Fibroblast of skin of abdomen (primary cell): ENCODE data around the gene AMPD3. TPM values are rescaled to one million over a fixed set of nuclear protein-coding genes. Genes with fewer than 3 reads are reported as not detected.
"Not testable (repeated sequence)": the region's sequence is repeated elsewhere in the genome, so short reads cannot be mapped to it uniquely, and the experiment has no call there.

Experiments used
- DNase-seq: peaks from one replicate; pipeline ENCODE4 v3.0.0-alpha.2; 2013
- polyA plus RNA-seq, 2 experiments: library from polyadenylated mRNA; unstranded; fragments of 120-200 nt; gene quantifications; one replicate each; pipeline ENCODE4 v1.2.1, GENCODE V29; 2013; ENCODE audit not compliant: insufficient read length in 2 of 2

Gene AMPD3
- polyA plus RNA-seq (2013, experiment 1 of 2; ENCODE audit: insufficient read length), result 1.7 TPM
- polyA plus RNA-seq (2013, experiment 2 of 2; ENCODE audit: insufficient read length), result 2.1 TPM

DNA sequence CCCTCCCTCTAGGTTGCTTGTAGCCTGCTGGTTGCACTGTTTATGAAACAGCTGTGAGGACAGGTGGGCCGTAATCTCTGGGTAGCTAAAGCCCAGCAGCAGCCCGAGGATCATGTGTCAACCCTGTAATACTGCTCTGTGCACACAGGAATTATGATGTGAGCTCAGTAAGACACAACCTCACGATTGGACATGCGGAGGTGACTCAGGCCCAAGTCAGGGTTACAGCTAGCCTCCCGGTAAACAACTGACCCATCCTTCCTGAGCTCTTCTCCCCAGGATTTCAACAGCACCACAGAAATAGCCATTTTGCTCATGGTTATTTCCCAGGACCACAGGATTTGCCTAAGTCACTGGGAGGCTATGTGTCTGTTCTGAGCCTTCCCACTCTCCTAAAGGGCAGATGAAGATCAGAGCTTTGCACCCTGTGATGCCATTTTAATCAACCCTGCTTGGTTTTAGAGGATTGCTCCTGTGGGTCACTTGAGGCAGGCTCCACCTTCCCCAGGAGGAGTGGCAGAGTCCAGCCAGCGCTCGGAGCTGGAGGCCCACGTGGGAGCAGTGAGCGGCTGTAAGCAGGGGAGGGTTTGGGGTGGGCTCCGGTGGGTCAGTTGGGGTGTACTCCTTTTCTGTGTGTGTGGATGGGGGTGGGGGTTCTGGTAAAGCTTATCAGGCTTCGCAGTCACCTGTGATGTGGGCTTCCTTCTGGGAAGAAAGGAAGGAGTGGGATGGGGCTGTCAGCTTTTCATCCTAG, at the start of gene AMPD3:
AMPD3 (plus strand) TSS at position 387 of the 754 bp plus-strand sequence. CDS start 6,256 bp downstream, outside the sequence.
- DNase-seq, result peak; percentile 69

DNA sequence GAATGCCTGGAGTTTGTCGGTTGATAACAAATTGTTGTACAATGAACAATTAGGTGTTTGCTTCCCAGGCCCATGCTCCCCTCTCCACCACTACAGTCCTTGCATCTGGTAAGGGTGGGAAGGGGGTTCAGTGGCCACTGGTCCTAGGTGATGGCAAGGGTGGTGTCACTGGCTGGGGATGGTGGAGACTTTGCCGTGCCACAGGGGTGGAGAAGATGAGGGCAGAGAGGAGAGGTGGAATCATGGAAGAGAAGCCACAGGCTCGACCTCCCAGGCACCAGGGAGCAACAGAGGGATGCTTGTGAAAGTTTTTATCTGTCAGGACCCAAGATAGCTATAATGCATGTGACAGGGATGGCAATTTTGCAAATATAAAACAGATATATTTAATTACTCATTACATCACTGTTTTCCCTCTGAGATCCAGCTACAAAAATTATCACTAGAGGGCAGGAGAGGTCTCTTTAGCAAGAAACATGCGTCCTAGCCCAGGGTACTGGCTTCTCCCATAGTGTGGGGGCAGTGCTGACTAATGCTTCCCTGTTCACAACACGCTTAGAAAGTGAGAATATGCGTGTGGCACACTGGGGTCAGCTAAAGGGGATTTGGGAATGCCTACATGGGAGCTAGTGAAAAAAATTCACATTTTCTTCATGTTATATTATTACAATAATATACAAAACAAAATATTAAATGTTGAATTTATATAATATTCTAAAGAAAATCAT, 49.0 kb upstream of the AMPD3 start:
- peak; percentile 88 for DNase-seq

DNA sequence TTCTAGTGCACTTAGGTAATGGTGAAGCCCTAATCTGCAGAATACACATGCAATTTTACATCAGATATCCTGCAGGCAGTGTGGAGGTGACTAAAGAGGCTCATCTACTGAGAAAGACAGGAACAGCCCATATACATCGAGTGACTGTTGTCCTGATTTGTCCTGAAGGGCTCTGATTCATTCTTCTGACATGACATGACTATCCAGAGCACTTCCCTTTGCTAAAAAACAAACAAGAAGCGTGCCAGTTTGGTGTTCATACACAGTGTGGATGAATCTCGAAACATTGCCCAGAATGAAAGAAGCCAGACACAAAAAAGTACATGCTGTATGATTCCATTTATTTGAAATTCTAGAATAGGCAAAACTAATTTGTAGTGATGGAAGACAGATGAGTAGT, 48.0 kb upstream of the AMPD3 start:
- DNase-seq, result peak; percentile 44

DNA sequence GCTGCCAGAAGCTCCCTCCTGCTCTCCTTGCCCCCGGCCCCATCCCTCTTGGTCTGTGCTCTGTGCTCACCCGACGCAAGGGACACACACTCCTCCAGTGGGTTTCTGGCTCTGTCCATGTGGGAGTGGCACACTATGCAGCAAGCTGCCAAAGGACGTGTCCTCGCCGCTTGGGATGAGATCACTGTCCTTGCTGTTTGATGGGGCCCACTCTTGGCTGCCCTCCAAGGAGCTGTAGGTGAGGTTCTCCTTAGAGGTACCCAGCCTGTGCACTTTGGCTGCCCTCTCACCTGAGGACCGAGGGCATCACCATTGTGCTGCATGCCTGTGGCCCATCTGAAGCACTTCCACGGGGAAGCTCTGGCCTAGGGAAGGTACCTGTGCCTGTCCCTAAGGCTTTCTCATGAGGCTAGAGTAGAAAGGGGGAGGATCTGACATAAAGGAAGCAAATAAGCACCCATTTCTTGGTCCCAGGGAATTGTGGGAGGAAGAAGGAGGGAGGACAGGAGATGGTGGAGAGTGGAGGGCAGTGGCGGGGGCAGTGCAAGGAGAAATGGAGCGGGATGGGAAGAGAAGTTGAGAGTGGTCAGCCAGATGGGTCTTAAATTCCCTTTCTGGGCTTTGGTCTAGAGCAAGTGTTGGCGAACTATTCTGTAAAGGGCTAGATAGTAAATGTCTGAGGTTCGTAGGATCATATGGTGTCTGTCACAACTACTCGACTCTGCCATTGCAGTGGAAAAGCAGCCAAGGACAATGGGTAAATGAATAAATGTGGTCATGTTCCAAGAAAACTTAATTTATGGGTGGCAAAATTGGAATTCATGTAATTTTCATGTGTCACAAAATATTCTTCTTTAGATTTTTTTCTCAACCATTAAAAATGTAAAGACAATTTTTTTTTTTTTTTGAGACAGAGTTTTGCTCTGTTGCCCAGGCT, 47.0 kb upstream of the AMPD3 start:
- no peak for DNase-seq

DNA sequence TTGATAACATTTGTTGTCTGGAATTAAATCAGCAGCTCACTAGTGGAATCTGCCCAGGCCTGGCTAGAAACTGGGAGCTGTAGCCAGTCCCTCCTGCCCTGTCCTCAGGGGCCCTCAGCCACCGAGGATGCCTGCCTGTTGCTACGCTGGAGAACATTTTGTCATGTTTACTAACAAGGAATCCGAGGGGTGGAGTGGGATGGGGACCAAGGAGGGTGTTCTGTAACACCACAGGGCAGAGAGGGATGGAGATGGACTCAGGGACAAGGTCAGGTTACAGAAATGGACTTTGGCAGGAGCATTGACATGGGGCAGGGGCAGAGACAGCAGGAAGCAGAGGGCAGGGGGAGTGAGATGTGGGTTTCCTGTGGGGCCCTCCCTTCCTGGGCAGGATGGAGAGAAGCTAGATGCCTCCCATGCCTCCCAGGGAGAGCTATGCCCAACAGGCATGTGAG, 45.8 kb upstream of the AMPD3 start:
- DNase-seq, result no peak

DNA sequence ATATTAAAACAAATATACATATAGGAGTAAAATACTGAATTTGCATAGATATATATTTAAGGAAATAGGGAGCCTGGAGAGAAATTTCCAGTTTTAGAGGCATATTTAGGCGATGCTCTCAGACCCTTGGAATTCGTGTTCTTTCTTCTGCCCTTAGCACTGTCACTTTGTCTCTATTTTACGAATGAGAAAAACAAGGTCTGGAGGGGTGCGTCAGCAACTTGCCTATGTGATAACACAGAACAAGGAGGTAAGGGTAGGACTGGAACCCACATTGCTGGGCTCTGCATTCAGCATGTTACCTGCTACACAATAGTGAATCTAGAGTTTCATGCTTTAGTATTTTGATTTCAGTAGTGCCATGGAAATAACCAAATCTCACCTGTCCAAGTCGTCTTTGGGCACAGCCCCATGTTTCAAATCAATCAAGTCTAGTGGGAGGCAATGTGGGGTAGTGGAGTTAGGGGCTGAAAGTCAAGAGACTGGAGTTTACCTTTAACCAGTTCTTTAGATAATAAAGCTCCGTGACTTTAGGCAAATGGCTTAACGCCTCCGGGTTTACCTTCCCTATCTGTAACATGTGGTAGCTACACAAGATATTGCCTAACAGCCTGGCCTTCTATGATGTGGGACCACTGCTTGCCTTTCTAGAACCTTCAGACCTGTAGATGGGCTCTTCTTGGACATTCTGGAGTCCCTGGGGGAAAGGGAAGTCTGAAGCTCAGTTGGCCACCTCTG, 44.8 kb upstream of the AMPD3 start:
- DNase-seq, result no peak

DNA sequence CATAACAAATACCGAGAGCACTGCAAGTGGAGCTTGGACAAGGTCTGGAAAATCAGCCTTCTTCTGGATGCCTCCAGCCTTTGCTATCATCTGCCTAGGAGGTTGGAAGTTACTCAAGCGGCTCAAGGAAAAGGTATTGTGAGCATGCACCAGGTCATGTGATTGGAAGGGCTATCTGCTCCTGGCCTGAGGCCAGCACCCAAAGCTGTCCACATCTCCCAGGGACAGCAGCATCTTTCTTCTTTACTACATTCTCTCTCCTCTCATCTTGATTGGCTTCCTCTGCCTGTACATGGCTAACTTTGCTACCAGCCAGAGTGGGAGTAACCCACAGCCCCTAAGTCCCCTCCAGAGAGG, 44.2 kb upstream of the AMPD3 start:
- DNase-seq, result no peak

DNA sequence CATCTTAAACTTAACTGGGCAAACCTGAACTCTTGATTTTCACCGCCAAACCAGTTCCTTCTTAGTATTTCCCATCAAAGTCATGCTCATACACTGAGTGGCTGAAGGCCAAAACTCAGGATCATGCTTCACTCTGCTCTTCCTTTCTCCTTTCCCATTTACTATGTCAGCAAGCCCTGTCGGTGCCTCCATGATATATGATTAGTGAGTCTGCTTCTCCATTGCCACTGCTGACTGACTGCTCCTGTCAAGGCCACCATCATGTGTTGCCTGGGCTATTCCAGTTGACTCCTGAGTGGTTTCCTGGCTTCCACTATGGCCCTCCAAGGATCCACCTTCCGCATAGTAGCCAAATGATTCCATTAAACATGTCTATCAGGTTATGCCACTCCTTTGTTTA, 42.8 kb upstream of the AMPD3 start:
- no peak for DNase-seq

DNA sequence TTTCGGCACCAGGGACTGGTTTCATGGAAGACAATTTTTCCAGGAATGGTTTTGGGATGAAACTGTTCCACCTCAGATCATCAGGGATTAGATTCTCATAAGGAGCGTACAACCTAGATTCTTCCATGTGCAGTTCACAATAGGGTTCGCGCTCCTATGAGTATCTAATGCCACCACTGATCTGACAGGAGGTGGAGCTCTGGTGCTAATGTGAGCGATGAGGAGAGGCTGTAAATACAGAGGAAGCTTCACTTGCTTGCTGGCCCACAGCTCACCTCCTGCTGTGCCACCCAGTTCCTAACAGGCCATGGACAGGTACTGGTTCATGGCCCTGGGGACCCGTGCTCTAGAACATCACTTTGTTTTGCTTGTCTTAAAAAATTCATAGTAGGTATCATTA, 41.8 kb upstream of the AMPD3 start:
- no peak for DNase-seq

DNA sequence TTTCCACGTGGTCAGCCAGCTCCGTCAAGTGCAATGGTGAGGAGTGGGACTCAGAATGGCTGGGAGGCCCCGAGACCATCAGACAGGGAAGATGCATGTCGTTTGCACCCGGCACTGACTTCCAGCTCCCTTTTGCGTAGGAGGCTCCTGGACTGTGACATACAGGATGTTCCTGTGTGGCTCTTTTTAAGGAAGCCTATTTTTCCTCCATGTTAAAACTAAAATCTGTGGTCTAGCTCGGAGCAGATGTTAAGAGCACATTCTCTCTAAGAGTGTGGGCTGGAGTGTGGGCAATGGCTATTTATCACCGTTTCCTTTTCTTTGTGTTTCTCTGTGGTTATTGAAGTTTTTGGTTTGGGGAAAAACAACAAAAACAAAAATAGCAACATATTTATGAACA, 40.9 kb upstream of the AMPD3 start:
- no peak for DNase-seq

DNA sequence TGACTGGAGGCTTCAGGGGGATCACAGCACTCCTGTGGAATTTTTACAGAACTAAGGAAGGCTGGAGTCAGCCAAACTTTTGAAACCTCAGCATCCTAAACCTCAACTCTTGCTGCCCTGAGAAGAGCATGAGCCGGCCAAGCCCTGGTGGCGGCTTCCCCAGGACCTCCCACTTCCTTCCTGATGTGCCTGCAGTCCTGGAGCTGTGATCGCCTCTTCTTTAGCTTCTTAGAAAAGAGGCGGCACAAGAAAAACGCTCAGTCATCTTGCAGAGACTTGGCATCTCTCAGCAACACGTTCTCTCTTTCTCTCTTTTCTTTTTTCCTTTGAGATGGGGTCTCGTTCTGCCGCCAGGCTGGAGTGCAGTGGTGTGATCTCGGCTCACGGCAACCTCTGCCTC, 40.4 kb upstream of the AMPD3 start:
- DNase-seq, result peak; percentile 41

DNA sequence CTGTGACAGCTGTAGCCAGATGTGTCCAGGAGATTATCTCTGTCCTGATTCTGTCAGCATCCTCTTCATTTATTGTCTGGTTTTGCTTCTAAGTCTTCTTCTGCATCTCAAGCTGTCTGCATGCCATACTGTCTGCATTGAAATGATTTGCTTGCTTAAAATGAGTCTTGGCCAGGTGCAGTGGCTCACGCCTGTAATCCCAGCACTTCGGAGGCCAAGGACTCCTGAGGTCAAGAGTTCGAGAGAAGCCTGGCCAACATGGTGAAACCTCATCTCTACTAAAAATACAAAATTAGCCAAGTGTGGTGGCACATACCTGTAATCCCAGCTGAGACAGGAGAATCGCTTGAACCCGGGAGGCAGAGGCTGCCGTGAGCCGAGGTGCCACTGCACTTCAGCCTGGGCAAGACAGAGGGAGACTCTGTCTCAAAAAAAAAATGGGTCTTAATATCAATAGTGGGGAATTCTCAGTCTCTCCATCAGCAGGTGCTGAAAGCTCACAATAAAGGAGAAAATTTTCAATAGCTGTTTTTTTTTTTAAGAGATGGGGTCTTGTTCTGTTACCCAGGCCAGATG, 39.2 kb upstream of the AMPD3 start:
- DNase-seq, result no peak

DNA sequence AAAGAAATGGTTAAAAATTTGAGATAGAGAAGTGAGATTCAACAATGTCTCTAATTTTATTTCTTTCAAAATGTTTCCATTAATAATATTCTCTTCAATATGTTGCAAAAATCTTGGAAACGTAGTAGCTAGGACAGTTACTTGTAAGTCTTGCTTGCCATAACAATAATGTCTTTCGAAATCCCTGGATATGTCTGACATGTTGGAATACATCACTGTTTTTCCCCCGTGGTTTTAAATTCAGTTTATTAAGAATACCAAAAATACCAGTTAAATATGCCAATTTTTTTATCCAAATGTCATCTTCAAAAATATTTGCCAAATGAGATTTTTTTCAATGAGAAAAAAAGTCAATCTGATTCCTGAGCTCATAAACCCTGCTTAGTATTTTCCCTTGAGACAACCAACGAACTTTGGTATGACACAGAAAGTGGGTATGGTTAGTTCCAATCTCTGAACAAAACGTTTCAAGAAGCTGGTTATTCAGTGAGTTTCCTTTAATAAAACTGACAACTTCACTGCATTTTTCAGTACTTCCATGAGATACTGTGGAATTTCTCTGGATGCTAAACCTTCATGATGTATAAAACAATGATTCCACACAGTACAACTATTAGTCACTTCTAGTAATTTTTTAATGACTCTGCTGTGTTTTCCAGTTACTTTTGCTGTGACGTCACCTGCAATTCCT, 36.7 kb upstream of the AMPD3 start:
- peak; percentile 35 for DNase-seq

DNA sequence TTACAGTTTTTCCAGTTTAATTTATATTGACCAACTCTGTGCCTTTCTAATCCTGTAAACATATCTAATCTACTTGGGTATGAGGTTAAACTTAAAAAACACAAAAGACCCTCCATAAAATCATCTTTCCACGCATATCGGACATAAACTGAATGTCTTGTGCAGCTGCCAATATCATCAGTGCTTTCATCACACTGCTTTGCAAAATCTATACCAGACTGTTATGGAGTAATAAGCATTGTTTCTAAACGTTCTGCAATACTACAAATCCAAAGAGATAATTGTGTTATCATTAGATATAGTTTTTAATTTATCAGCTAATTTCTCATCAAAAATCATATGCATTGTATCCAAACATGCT, 36.1 kb upstream of the AMPD3 start:
- no peak for DNase-seq

DNA sequence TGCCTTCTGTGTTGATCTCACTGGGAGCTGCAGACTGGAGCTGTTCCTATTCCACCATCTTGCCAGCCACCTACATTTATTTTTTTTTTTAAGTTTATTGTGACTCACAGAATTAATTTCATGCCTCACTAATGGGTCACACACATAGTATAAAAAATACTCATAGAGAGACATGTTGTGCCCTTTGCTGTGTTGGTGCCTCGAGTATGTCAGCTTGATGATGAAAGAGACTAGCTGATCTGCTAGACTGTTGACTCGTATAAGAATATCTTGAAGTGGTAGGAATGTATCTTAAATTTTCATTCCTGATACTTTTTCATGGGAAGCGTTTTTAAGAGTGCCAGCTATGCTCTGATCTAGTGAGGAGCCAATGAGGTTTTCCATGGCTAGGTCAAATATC, 28.6 kb upstream of the AMPD3 start:
- peak; percentile 28 for DNase-seq

DNA sequence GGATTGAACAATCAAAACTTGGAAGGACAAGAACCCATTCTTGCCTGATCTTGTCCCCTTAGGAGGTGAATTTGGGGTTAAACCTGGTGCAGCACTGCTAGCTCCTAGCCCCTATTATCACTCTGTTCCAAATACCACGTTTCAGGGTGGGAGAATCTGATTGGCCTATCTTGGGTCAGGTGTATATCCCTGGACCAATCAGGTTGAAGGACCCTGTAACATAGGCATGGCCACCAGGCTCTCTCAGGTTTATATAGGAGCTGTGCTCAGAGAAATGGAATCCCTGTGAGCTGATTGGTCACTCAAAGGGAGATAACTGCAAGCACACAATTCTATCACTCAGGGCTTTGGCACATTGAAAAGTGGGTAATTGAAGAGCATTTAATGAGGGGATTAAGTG, 26.6 kb upstream of the AMPD3 start:
- no peak for DNase-seq

DNA sequence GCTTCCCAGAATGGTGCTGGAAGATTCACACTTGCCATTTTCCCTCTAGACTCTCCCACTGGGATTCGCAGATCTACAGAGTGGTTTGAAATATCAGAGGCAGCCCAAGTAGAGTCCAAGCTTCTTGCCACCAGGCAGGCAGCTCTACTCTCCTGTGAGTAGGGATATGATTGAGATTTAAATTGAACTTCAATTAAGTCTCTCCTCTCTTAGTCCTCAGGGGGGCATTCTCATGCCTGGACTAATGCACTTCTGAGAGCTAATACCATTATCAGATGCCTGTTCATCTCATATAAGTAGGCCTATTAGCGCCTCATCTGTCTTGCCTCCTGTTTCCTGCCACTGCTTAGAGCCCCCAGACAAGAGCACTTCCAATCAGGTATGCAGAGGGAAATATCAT, 25.5 kb upstream of the AMPD3 start:
- DNase-seq, result no peak

DNA sequence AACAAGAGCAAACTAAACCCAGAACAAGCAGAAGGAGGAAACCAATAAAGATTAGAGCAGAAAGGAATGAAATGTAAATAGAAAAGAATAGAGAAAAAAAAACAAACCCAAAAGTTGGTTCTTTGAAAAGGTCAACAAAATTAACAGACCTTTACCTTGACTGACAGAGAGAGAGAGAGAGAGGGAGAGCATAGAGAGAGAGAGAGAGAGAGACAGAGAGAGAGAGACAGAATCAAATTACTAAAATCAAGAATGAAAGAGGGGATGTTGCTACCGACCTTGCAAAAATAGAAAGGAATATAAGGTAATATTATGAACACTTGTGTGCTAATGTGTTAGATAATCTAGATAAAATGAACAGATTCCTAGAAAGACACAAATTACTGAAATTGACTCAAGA, 22.6 kb upstream of the AMPD3 start:
- no peak for DNase-seq

DNA sequence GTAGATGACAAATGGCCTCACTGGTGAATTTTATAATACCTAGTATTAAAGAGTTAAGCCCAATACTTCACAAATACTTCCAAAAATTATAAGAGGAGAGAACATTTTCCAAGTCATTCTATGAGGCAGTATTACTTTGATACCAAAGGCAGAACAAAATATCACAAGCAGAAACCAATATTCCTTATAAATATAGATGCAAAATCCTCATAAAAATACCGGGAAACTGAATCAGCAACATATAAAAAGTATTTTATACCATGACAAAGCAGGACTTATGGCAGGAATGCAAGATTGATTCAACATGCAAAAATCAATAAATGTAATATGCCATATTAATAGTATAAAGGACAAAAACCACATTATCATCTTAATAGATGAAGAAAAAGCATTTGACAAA, 22.1 kb upstream of the AMPD3 start:
- DNase-seq, result no peak

DNA sequence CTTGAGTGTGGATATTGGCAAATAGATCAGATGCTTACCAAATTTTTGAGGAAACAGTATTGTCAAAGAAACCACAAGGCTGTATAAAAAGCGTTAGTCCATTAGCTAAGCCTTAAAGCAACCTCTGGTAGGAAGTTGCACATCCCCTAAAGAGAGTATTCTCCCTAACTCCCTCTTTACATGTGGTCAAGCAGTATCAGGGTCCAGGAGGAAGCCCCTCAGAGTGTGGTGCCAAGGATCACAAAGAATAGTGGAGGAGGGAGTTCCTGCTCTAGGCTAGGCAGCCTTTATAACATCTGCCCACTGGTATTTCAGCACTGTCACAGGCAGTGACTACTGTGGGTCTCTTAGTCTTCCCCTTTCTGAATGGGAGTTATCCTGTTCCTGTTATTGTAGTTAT, 18.8 kb upstream of the AMPD3 start:
- DNase-seq, result no peak

DNA sequence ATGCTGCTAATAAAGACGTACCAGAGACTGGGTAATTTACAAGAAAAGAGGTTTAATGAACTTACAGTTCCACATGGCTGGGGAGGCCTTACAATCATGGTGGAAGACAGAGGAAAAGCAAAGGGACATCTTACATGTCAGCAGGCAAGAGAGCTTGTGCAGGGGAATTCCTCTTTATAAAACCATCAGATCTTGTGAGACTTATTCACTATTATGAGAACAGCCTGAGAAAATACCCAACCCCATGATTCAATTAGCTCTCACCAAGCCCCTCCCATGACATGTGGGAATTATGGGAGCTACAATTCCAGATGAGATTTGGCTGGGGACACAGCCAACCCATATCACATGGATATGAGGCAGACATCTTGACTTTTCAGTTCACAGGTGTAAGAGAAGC, 18.4 kb upstream of the AMPD3 start:
- not testable (repeated sequence) for DNase-seq
